ENCODE results near the gene IFFO2.

The IFFO2 gene

DNA sequence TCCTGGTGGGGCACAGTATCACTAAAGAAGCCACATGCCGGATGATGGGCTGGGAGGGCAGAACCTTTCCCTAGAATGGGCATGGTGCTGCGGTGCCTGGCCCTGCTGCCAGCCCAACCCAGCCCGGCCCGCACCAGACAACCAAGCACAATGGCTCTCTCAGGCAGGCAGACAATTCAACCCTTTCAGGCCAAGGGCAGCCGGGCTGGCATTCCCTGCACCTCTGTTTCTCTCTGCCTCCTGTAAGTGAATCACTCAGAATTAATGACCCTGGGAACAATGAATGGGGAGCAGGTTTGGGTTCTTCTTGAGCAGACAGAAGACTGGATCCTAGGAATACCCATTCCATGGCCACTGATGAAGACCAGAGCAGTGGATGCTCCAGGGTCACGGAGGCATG lies 41.0 kb upstream of the IFFO2 start:
- no peak for DNase-seq (ENCODE audit: low read depth, low spot score)
- Histone ChIP-seq H3K4me1 (ENCODE audit: insufficient read depth, insufficient read length) (no peaks in the 10 kb centered on the region), H3K9me3 (ENCODE audit: insufficient read depth, low read length) (peaks cover 29% of the 10 kb centered on the region), H3K36me3 (ENCODE audit: insufficient read depth, insufficient read length, low read length) (no peaks in the 10 kb centered on the region), H3K4me3 (ENCODE audit: insufficient read length, low read depth) (no peak overlapping the region), H3K9ac (ENCODE audit: insufficient read length, low read depth) (no peak overlapping the region), H3K27me3 (ENCODE audit: insufficient read depth, insufficient read length) (no peaks in the 10 kb centered on the region)
- TF ChIP-seq YY1 (IDR thresholded peaks at IDR 0.05; ENCODE audit: insufficient read depth, insufficient read length) (no peak), SUZ12 (IDR thresholded peaks at IDR 0.05; ENCODE audit: extremely low read depth, insufficient read depth, insufficient read length) (no peak), ZNF274 (IDR thresholded peaks at IDR 0.05; ENCODE audit: low read depth, low read length) (no peak)

DNA sequence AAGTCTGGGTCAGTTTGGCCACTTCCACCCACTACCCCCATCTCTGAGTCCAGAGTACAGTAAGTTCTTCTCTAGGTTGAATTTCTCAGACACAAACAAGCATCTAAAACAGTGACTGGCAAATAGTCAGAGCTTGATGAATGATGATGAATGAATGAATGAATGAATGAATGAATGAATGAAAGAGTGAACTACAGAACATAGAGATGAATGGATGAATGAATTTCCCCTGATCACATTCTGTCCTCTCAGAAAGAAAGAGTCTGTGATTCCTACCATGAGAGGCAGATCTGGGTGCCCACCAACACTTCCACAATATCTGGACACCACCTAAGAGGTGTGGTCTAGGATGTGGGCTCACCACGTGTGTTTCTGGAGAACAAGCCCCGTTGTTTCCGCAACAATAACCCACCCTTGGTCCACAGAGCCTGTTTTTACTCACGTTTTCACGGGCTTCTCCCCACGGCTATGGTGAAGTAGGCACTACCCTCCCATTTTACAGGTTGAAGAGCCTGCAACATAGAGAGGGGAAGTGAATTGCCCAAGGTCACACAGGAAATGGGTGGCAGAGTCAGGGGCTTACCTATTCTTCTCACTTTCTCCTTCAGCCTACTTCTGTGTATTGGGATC lies 40.2 kb upstream of the IFFO2 start:
- H3K9ac ChIP-seq (ENCODE audit: insufficient read length, low read depth) = no peak overlapping the region
- H3K4me3 ChIP-seq (ENCODE audit: insufficient read length, low read depth) = no peak overlapping the region
- H3K27me3 ChIP-seq (ENCODE audit: insufficient read depth, insufficient read length) = no peaks in the 10 kb centered on the region
- TF ChIP-seq ZNF274 (IDR thresholded peaks at IDR 0.05; ENCODE audit: low read depth, low read length) (no peak), SUZ12 (IDR thresholded peaks at IDR 0.05; ENCODE audit: extremely low read depth, insufficient read depth, insufficient read length) (no peak), YY1 (IDR thresholded peaks at IDR 0.05; ENCODE audit: insufficient read depth, insufficient read length) (no peak)
- no peaks in the 10 kb centered on the region for H3K4me1 ChIP-seq (ENCODE audit: insufficient read depth, insufficient read length)
- no peaks in the 10 kb centered on the region for H3K36me3 ChIP-seq (ENCODE audit: insufficient read depth, insufficient read length, low read length)
- DNase-seq (ENCODE audit: low read depth, low spot score) = no peak
- peaks cover 20% of the 10 kb centered on the region for H3K9me3 ChIP-seq (ENCODE audit: insufficient read depth, low read length)

DNA sequence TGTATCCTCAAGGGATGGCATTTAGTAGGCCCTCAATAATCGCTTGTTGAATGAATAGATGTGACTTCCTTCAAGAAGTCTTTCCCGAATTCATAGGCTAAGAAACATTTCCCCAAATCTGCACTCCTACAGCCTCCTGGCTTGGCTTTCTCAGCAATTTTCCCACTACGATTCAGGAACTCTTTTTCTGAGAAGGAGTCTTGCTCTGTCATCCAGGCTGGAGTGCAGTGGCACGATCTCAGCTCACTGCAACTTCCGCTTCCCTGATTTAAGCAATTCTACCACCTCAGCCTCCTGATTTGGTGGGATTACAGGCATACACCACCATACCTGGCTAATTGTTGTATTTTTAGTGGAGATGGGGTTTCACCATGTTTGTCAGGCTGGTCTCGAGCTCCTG lies 37.9 kb upstream of the IFFO2 start:
- Histone ChIP-seq H3K27me3 (ENCODE audit: insufficient read depth, insufficient read length) (no peaks in the 10 kb centered on the region), H3K4me1 (ENCODE audit: insufficient read depth, insufficient read length) (no peaks in the 10 kb centered on the region), H3K9ac (ENCODE audit: insufficient read length, low read depth) (no peak overlapping the region), H3K9me3 (ENCODE audit: insufficient read depth, low read length) (peaks cover under 1% of the 10 kb centered on the region; the same call in 1 of the 2 replicates), H3K4me3 (ENCODE audit: insufficient read length, low read depth) (no peak overlapping the region), H3K36me3 (ENCODE audit: insufficient read depth, insufficient read length, low read length) (no peaks in the 10 kb centered on the region)
- TF ChIP-seq SUZ12 (IDR thresholded peaks at IDR 0.05; ENCODE audit: extremely low read depth, insufficient read depth, insufficient read length) (no peak), YY1 (IDR thresholded peaks at IDR 0.05; ENCODE audit: insufficient read depth, insufficient read length) (no peak), ZNF274 (IDR thresholded peaks at IDR 0.05; ENCODE audit: low read depth, low read length) (no peak)
- no peak for DNase-seq (ENCODE audit: low read depth, low spot score)

DNA sequence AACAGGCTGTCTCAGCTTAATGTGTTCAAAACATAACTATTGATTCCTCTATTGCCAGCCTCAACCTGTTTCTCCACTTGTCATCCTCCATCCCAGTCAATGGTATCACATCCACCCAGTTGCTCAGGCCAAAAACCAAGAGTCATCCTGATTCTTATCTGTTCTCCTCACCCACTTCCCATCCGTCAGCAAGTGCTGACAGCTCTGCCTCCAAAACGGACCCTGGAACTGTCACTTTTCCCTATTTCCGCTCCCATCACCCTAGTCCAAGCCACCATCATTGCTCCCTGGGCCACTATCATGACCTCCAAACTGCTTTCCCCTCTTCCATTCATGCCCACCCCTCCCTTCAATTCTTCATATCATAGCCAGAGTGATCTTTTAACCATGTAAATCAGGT lies 36.2 kb upstream of the IFFO2 start:
- no peaks in the 10 kb centered on the region for H3K36me3 ChIP-seq (ENCODE audit: insufficient read depth, insufficient read length, low read length)
- no peaks in the 10 kb centered on the region for H3K27me3 ChIP-seq (ENCODE audit: insufficient read depth, insufficient read length)
- no peak overlapping the region for H3K9ac ChIP-seq (ENCODE audit: insufficient read length, low read depth)
- TF ChIP-seq SUZ12 (IDR thresholded peaks at IDR 0.05; ENCODE audit: extremely low read depth, insufficient read depth, insufficient read length) (no peak), ZNF274 (IDR thresholded peaks at IDR 0.05; ENCODE audit: low read depth, low read length) (no peak), YY1 (IDR thresholded peaks at IDR 0.05; ENCODE audit: insufficient read depth, insufficient read length) (no peak)
- H3K4me3 ChIP-seq (ENCODE audit: insufficient read length, low read depth) = no peak overlapping the region
- no peaks in the 10 kb centered on the region for H3K9me3 ChIP-seq (ENCODE audit: insufficient read depth, low read length)
- no peak for DNase-seq (ENCODE audit: low read depth, low spot score)
- H3K4me1 ChIP-seq (ENCODE audit: insufficient read depth, insufficient read length) = no peaks in the 10 kb centered on the region

DNA sequence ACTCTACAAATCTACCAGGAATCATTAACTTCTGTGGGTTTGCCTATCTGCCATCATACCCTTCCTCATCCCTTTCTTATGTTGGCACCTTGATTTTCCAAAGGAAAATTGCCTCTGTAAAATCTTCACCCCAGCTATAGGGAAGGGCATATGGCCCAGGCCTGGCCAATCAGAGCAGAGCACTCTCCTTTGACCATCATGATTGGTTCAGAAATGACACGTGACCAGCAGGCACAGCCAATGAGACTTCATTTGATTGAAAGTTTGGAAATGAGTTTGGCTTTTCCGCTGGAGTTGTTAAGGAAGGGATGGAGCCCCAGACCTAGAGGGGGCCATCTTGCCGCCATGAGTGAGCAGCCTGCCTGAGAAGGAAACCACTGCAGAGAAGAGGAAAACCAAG lies 35.1 kb upstream of the IFFO2 start:
- Histone ChIP-seq H3K9ac (ENCODE audit: insufficient read length, low read depth) (no peak overlapping the region), H3K9me3 (ENCODE audit: insufficient read depth, low read length) (no peaks in the 10 kb centered on the region), H3K27me3 (ENCODE audit: insufficient read depth, insufficient read length) (no peaks in the 10 kb centered on the region), H3K4me1 (ENCODE audit: insufficient read depth, insufficient read length) (no peaks in the 10 kb centered on the region), H3K4me3 (ENCODE audit: insufficient read length, low read depth) (no peak overlapping the region), H3K36me3 (ENCODE audit: insufficient read depth, insufficient read length, low read length) (no peaks in the 10 kb centered on the region)
- TF ChIP-seq YY1 (IDR thresholded peaks at IDR 0.05; ENCODE audit: insufficient read depth, insufficient read length) (no peak), ZNF274 (IDR thresholded peaks at IDR 0.05; ENCODE audit: low read depth, low read length) (no peak), SUZ12 (IDR thresholded peaks at IDR 0.05; ENCODE audit: extremely low read depth, insufficient read depth, insufficient read length) (no peak)
- no peak for DNase-seq (ENCODE audit: low read depth, low spot score)

DNA sequence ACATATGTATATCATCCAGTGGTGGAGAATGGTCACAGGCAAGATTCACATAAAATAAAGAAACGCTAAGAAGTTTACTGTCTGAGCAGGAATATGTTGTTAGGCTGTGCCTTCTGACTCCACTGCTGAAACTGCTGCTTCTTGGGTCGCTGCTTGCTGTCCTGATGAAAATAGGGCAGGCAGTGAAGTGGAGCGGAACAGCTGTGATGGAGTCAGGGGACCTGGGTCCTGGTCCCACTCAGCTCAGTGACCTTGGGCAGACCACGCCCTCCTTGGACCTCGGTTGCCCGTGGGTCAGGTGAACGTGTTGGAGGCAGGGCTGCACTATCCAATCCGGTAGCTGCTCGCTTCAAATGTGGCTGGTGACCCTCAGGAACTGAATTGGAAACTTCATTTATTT lies 33.4 kb upstream of the IFFO2 start:
- H3K9me3 ChIP-seq (ENCODE audit: insufficient read depth, low read length) = no peaks in the 10 kb centered on the region
- no peak overlapping the region for H3K4me3 ChIP-seq (ENCODE audit: insufficient read length, low read depth)
- no peaks in the 10 kb centered on the region for H3K27me3 ChIP-seq (ENCODE audit: insufficient read depth, insufficient read length)
- TF ChIP-seq SUZ12 (IDR thresholded peaks at IDR 0.05; ENCODE audit: extremely low read depth, insufficient read depth, insufficient read length) (no peak), YY1 (IDR thresholded peaks at IDR 0.05; ENCODE audit: insufficient read depth, insufficient read length) (no peak), ZNF274 (IDR thresholded peaks at IDR 0.05; ENCODE audit: low read depth, low read length) (no peak)
- no peaks in the 10 kb centered on the region for H3K4me1 ChIP-seq (ENCODE audit: insufficient read depth, insufficient read length)
- no peak for DNase-seq (ENCODE audit: low read depth, low spot score)
- H3K36me3 ChIP-seq (ENCODE audit: insufficient read depth, insufficient read length, low read length) = no peaks in the 10 kb centered on the region
- H3K9ac ChIP-seq (ENCODE audit: insufficient read length, low read depth) = no peak overlapping the region

DNA sequence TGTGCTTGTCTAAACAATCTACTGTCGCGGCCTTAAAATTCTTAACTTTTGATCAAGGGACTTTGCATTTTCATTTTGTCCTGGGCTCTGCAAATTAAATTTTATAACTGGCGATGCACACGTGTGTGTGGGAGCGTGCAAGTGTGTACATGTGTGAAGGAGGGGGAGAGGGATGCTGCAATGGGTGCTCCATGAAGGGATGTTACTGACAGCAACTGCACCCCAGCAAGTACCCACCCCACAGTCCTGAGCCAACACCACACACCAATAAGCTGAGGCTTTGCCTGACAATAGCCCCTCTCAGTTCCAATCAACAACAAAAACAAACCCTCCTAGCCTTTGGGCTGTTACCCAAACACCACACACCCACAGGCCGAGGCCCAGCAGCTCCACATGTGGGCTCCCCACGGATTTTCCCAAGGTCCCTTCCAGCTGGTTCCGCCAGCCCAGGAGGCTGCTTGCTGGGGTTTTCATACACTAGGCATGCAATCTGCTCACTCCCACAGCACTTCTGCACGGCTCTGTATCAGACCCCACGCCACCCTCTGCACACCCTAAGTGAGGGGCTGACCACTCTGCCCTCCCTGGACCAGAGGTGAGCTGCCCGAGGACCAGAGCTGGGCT lies 32.8 kb upstream of the IFFO2 start:
- Histone ChIP-seq H3K27me3 (ENCODE audit: insufficient read depth, insufficient read length) (no peaks in the 10 kb centered on the region), H3K36me3 (ENCODE audit: insufficient read depth, insufficient read length, low read length) (no peaks in the 10 kb centered on the region), H3K4me1 (ENCODE audit: insufficient read depth, insufficient read length) (no peaks in the 10 kb centered on the region), H3K9ac (ENCODE audit: insufficient read length, low read depth) (no peak overlapping the region), H3K4me3 (ENCODE audit: insufficient read length, low read depth) (no peak overlapping the region), H3K9me3 (ENCODE audit: insufficient read depth, low read length) (no peaks in the 10 kb centered on the region)
- no peak for DNase-seq (ENCODE audit: low read depth, low spot score)
- TF ChIP-seq YY1 (IDR thresholded peaks at IDR 0.05; ENCODE audit: insufficient read depth, insufficient read length) (no peak), ZNF274 (IDR thresholded peaks at IDR 0.05; ENCODE audit: low read depth, low read length) (no peak), SUZ12 (IDR thresholded peaks at IDR 0.05; ENCODE audit: extremely low read depth, insufficient read depth, insufficient read length) (no peak)
